Stimulated activated naive CD8-positive, alpha-beta T cell treated with anti-CD3 and anti-CD28 coated beads, Interleukin-15, amount 100 ng/mL, for 72 hours (primary cell): ENCODE results near the gene TMX3.

Experiments used
- ATAC-seq: fragments of 150-1000 bp; cut with Tn5 transposase; 2 replicates; pipeline ENCODE4 v1.10.0; 2021; ENCODE audit warnings: mild to moderate bottlenecking, moderate library complexity
- DNase-seq, 2 donors: peaks; one replicate each; pipeline ENCODE4 v3.0.0; 2021 to 2022
- H3K27ac Mint-ChIP-seq, 2 donors: one replicate each; pipeline ENCODE4 v1.8.0; 2022; ENCODE audit warnings: mild to moderate bottlenecking in 2 of 2, mixed read lengths in 2 of 2, moderate library complexity in 2 of 2
- H3K27me3 Mint-ChIP-seq: one replicate; pipeline ENCODE4 v1.8.0; 2022; ENCODE audit warnings: mixed read lengths
- H3K4me1 Mint-ChIP-seq: one replicate; pipeline ENCODE4 v1.8.0; 2022; ENCODE audit warnings: mild to moderate bottlenecking, mixed read lengths
- H3K4me3 Mint-ChIP-seq, 2 donors: one replicate each; pipeline ENCODE4 v1.8.0; 2022; ENCODE audit warnings: mild to moderate bottlenecking in 2 of 2, mixed read lengths in 2 of 2, moderate library complexity in 1 of 2
- H3K9me3 Mint-ChIP-seq, 2 donors: one replicate each; pipeline ENCODE4 v1.8.0; 2022; ENCODE audit warnings: mixed read lengths in 2 of 2

The TMX3 gene

GRCh38 chr18:68667121-68667520 lies 47.8 kb downstream of the TMX3 start:
- Mint-ChIP-seq H3K4me3 (no peak overlapping the region), H3K27me3 (no peaks in the 10 kb centered on the region), H3K9me3 (no peaks in the 10 kb centered on the region), H3K27ac (no peak overlapping the region), H3K4me1 (no peaks in the 10 kb centered on the region)
- ATAC-seq (no peak), DNase-seq (no peak)

DNA sequence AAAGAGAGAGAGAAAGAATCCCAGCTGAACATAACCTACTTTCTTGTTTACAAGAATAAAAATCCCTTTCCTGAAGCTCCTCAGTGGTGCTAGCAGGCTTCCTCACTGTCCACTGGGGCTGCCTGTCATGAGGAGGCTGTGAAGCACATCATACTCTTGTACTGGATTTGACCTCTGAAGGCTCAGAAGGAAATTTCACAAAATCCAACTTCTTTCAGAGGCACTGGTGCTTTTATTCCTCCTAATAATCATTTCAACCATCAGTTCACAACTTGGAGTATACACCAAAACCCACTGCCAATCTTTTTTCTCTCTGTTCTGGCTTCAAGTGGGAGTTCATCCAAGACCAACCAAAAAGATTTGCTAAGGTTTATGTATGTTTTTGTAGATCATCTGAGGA lies 48.5 kb downstream of the TMX3 start:
- H3K27ac Mint-ChIP-seq = no peak overlapping the region
- DNase-seq (no peak), ATAC-seq (no peak)
- no peaks in the 10 kb centered on the region for H3K9me3 Mint-ChIP-seq
- no peak overlapping the region for H3K4me3 Mint-ChIP-seq
- no peaks in the 10 kb centered on the region for H3K27me3 Mint-ChIP-seq
- no peaks in the 10 kb centered on the region for H3K4me1 Mint-ChIP-seq

DNA sequence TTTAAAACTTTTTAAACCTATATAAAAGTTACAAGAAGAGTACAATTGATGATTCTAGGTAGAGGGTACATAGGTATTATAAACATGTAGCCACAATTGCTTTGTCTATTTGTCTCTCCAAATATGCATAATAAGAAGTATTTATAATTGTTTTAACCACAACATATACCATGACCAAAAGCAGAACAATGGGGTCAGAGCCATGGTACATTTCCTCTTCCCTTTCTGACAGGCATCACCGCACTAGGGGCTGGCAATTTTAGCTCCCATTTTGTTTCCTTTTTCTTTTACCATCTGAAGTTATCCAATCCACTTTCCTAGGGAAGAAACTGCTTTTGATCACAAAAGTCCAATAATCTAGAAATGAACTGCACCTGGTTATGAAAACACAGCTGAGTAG lies 49.3 kb downstream of the TMX3 start:
- DNase-seq (no peak), ATAC-seq (no peak)
- H3K27ac Mint-ChIP-seq = no peak overlapping the region
- no peak overlapping the region for H3K4me3 Mint-ChIP-seq
- H3K4me1 Mint-ChIP-seq = no peaks in the 10 kb centered on the region
- H3K27me3 Mint-ChIP-seq = no peaks in the 10 kb centered on the region
- H3K9me3 Mint-ChIP-seq = no peaks in the 10 kb centered on the region

- DNase-seq (no peak), ATAC-seq (no peak)
- no peaks in the 10 kb centered on the region for H3K4me1 Mint-ChIP-seq
- H3K9me3 Mint-ChIP-seq = no peaks in the 10 kb centered on the region
- no peak overlapping the region for H3K27ac Mint-ChIP-seq
- H3K4me3 Mint-ChIP-seq = no peak overlapping the region
- H3K27me3 Mint-ChIP-seq = no peaks in the 10 kb centered on the region
These were observed 52.2 kb downstream of the TMX3 start for GRCh38 chr18:68662754-68663153.

GRCh38 chr18:68660354-68661183 lies 54.3 kb downstream of the TMX3 start:
- no peak overlapping the region for H3K4me3 Mint-ChIP-seq
- H3K9me3 Mint-ChIP-seq = no peaks in the 10 kb centered on the region
- DNase-seq = no peak
- no peaks in the 10 kb centered on the region for H3K27me3 Mint-ChIP-seq
- no peaks in the 10 kb centered on the region for H3K4me1 Mint-ChIP-seq
- no peak overlapping the region for H3K27ac Mint-ChIP-seq
- ATAC-seq = no peak

DNA sequence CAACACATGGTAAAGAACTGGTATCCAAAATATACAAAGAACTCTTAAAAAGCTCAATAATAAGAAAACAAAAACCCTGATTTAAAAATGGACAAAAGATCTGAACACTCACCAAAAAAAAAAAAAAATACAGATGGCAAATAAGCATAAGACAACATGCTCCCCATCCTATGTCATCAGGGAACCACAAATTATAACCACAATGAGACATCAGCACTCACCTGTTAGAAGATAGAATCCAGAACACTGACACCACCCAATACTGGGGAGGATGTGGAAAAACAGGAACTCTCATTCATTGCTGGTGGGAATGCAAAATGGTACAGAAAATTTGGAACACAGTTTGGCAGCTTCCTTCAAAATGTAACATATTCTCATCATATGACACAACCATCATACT lies 66.7 kb downstream of the TMX3 start:
- H3K27ac Mint-ChIP-seq = no peak overlapping the region
- H3K9me3 Mint-ChIP-seq = no peaks in the 10 kb centered on the region
- no peaks in the 10 kb centered on the region for H3K4me1 Mint-ChIP-seq
- ATAC-seq (no peak), DNase-seq (no peak)
- peaks cover 26% of the 10 kb centered on the region for H3K27me3 Mint-ChIP-seq
- H3K4me3 Mint-ChIP-seq = no peak overlapping the region

GRCh38 chr18:68642003-68642402 lies 72.9 kb downstream of the TMX3 start:
- no peak for ATAC-seq
- Mint-ChIP-seq H3K4me3 (no peak overlapping the region), H3K27ac (no peak overlapping the region), H3K9me3 (peaks cover 0 to 10% of the 10 kb centered on the region in 2 donors), H3K27me3 (peaks cover 54% of the 10 kb centered on the region), H3K4me1 (no peaks in the 10 kb centered on the region)
- no peak for DNase-seq

DNA sequence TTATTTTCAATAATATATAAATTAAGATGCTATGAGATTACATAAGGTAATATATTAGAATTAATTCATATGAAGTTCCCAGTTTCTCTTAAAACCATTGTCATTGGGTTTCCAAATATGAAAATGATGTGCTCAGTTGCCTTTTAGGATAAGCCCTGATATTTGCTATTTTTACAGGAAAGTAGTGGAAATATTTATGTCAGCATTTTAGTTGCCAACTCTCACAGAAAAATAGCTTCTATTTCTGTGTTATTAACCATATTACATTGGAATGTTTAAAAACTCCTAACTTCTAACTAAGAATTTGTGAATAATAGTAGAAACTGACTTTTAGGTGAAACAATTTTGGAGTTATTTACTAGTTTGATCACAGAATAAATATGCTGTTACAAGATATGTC lies 74.0 kb downstream of the TMX3 start:
- Mint-ChIP-seq H3K4me3 (no peak overlapping the region), H3K27ac (no peak overlapping the region), H3K27me3 (peaks cover 54% of the 10 kb centered on the region), H3K4me1 (no peaks in the 10 kb centered on the region), H3K9me3 (peaks cover 2 to 10% of the 10 kb centered on the region in 2 donors)
- no peak for DNase-seq
- ATAC-seq = no peak

GRCh38 chr18:68638613-68639012 lies 76.3 kb downstream of the TMX3 start:
- Mint-ChIP-seq H3K27me3 (peaks cover 46% of the 10 kb centered on the region), H3K9me3 (peaks cover 5 to 10% of the 10 kb centered on the region in 2 donors), H3K4me3 (no peak overlapping the region)

GRCh38 chr18:68627812-68628211 lies 87.1 kb downstream of the TMX3 start:
- Mint-ChIP-seq H3K4me3 (no peak overlapping the region), H3K27ac (no peak overlapping the region), H3K9me3 (no peaks in the 10 kb centered on the region), H3K27me3 (no peaks in the 10 kb centered on the region), H3K4me1 (no peaks in the 10 kb centered on the region)
- DNase-seq = no peak
- no peak for ATAC-seq

More at GRCh38 chr18:68638613-68639012, 76.3 kb downstream of the TMX3 start:
- Mint-ChIP-seq H3K27ac (no peak overlapping the region), H3K4me1 (no peaks in the 10 kb centered on the region)
- ATAC-seq (no peak), DNase-seq (no peak)
